ENCODE data around the gene CEP89.
"Not testable (repeated sequence)": the region's sequence is repeated elsewhere in the genome, so short reads cannot be mapped to it uniquely, and the experiment has no call there.

CEP89 gene

GRCh38 chr19:32971715-32972540 is at the start of gene CEP89, which contains the start of gene FAAP24:
Gene CEP89 (minus strand): TSS chr19:32971958. CDS start chr19:32971874, 84 bp downstream.
Gene FAAP24 (plus strand): TSS chr19:32972242. CDS start chr19:32973197, 955 bp downstream.
- peak; percentile 97 for DNase-seq

- not testable (repeated sequence) for DNase-seq
Observed at GRCh38 chr19:33010891-33011290, 39.1 kb upstream of the CEP89 start.

- DNase-seq: no peak
Observed at GRCh38 chr19:33008738-33009137, 37.0 kb upstream of the CEP89 start.

- DNase-seq: no peak
Observed at GRCh38 chr19:33005440-33005839, 33.7 kb upstream of the CEP89 start.

GRCh38 chr19:33003424-33004024 is 31.8 kb upstream of the CEP89 start:
- not testable (repeated sequence) for DNase-seq

GRCh38 chr19:33002126-33002865 is 30.5 kb upstream of the CEP89 start:
- DNase-seq: not testable (repeated sequence)

GRCh38 chr19:33000910-33001309 is 29.2 kb upstream of the CEP89 start:
- DNase-seq: no peak

- no peak for DNase-seq
Observed at GRCh38 chr19:33000510-33000909, 28.8 kb upstream of the CEP89 start.

GRCh38 chr19:32998722-32999121 is 27.0 kb upstream of the CEP89 start:
- DNase-seq: no peak

- DNase-seq: no peak
Observed at GRCh38 chr19:32997716-32998355, 26.1 kb upstream of the CEP89 start.

- not testable (repeated sequence) for DNase-seq
Observed at GRCh38 chr19:32997061-32997464, 25.3 kb upstream of the CEP89 start.

- DNase-seq: not testable (repeated sequence)
Observed at GRCh38 chr19:32995966-32996365, 24.2 kb upstream of the CEP89 start.

GRCh38 chr19:32988724-32989123 is 17.0 kb upstream of the CEP89 start:
- DNase-seq: no peak

- DNase-seq: not testable (repeated sequence)
Observed at GRCh38 chr19:32988254-32988653, 16.5 kb upstream of the CEP89 start.

GRCh38 chr19:32982488-32982887 is 10.7 kb upstream of the CEP89 start:
- DNase-seq: not testable (repeated sequence)

GRCh38 chr19:32979807-32980206 is 8.0 kb upstream of the CEP89 start:
- not testable (repeated sequence) for DNase-seq

- DNase-seq: not testable (repeated sequence)
Observed at GRCh38 chr19:32977813-32978212, 6.1 kb upstream of the CEP89 start.

- no peak for DNase-seq
Observed at GRCh38 chr19:32977280-32977679, 5.5 kb upstream of the CEP89 start.

GRCh38 chr19:32976223-32976805 is 4.6 kb upstream of the CEP89 start:
- peak; percentile 75 for DNase-seq

- no peak for DNase-seq
Observed at GRCh38 chr19:32971012-32971595, 654 bp downstream of the CEP89 start.

GRCh38 chr19:32969549-32969948 is 2.2 kb downstream of the CEP89 start:
- DNase-seq: no peak

GRCh38 chr19:32966750-32967149 is 5.0 kb downstream of the CEP89 start:
- no peak for DNase-seq

Measured in activated CD4-positive, alpha-beta T cell treated with anti-CD3 and anti-CD28 coated beads, Interleukin-2, amount 50 U/mL, for 1 hour (primary cell).